Lung (tissue), 12 donors: ENCODE measurements around the gene SEMA6D. TPM values are rescaled to one million over a fixed set of nuclear protein-coding genes. Genes with fewer than 3 reads are reported as not detected.

ENCODE experiments used
- ATAC-seq: fragments of 200-7000 bp; cut with Tn5 transposase; one replicate; pipeline ENCODE4 v1.9.1; 2020; ENCODE audit warnings: moderate number of reproducible peaks; ENCODE audit not compliant: insufficient read depth, low FRiP score
- DNase-seq, 3 donors: peaks; one replicate each; pipeline ENCODE4 v3.0.0-alpha.2; 2013 to 2017
- H3K27ac ChIP-seq, 2 donors: one replicate each; pipeline ENCODE4 v1.5.1; 2013; ENCODE audit warnings: mild to moderate bottlenecking in 2 of 2, moderate library complexity in 2 of 2, control low read depth in 1 of 2, inconsistent platforms in 1 of 2, low read depth in 1 of 2, low read length in 1 of 2
- H3K27me3 ChIP-seq, 3 donors: one replicate each; pipeline ENCODE4 v1.5.1; 2013; ENCODE audit warnings: low read length in 2 of 3; ENCODE audit not compliant: control insufficient read depth in 3 of 3, insufficient read depth in 3 of 3
- H3K36me3 ChIP-seq, 4 donors: one replicate each; pipeline ENCODE4 v1.5.1; 2013; ENCODE audit warnings: low read length in 4 of 4, mild to moderate bottlenecking in 1 of 4, moderate library complexity in 1 of 4; ENCODE audit not compliant: control insufficient read depth in 4 of 4, insufficient read depth in 4 of 4
- H3K4me1 ChIP-seq, 5 donors: one replicate each; pipeline ENCODE4 v1.5.1; 2013; ENCODE audit warnings: low read length in 5 of 5, mild to moderate bottlenecking in 2 of 5, moderate library complexity in 1 of 5; ENCODE audit not compliant: control insufficient read depth in 5 of 5, insufficient read depth in 5 of 5
- H3K4me3 ChIP-seq: one replicate; pipeline ENCODE4 v1.5.1; 2013; ENCODE audit warnings: mild to moderate bottlenecking, control low read depth, moderate library complexity
- H3K9ac ChIP-seq, 2 donors: one replicate each; pipeline ENCODE4 v1.5.1; 2013; ENCODE audit warnings: low read length in 2 of 2, control low read depth in 1 of 2; ENCODE audit not compliant: insufficient read depth in 1 of 2
- H3K9me3 ChIP-seq, 4 donors: one replicate each; pipeline ENCODE4 v1.5.1; 2013; ENCODE audit warnings: low read length in 3 of 4, mild to moderate bottlenecking in 1 of 4, moderate library complexity in 1 of 4; ENCODE audit not compliant: control insufficient read depth in 4 of 4, insufficient read depth in 3 of 4
- CTCF ChIP-seq: IDR thresholded peaks from 2 replicates; pipeline ENCODE4 v1.5.1; 2012; ENCODE audit warnings: mild to moderate bottlenecking; ENCODE audit errors: control extremely low read depth, extremely low read depth
- WGBS, 2 donors: extraction: QIAGEN DNeasy Blood & Tissue Kit; methylation state at CpG; one replicate each; pipeline ENCODE4 v1.1.7; 2013; 5-methylcytosine and 5-hydroxymethylcytosine counted together
- polyA plus RNA-seq, 2 donors: library from polyadenylated mRNA; stranded (reverse); fragments of 200-250 nt; gene quantifications; one replicate each; pipeline ENCODE4 v1.2.1, GENCODE V29; 2013
- total RNA-seq, 2 donors: library from RNA; depleted of rRNA in 1 of 2; stranded (reverse); fragments of >200 nt in 1 of 2; gene quantifications; one replicate each; pipeline ENCODE4 v1.2.1, GENCODE V29; 2014 to 2021
- donor health status: control.
- donor health status: control.
- donor health status: Bipolar disorder and iron deficiency.
- donor health status: healthy.
- donor health status: DM: yes; HTN: yes; CAD: no.

The SEMA6D gene
- total and polyA plus RNA-seq, 4 donors: 2.1 to 64.5 (median 4.0) TPM

- WGBS, 2 donors: 19 to 42% methylated on average over 2 of the region's 2 CpGs
- Histone ChIP-seq H3K9me3 (no peaks in the 10 kb centered on the region), H3K4me3 (no peak overlapping the region), H3K27me3 (no peaks in the 10 kb centered on the region), H3K4me1 (no peaks in the 10 kb centered on the region), H3K9ac (no peak overlapping the region), H3K36me3 (no peaks in the 10 kb centered on the region), H3K27ac (no peak overlapping the region)
- DNase-seq (no peak), ATAC-seq (no peak)
- TF ChIP-seq CTCF: no peak
Observed at GRCh38 chr15:47806008-47806407, 88.7 kb downstream of the SEMA6D start.

DNA sequence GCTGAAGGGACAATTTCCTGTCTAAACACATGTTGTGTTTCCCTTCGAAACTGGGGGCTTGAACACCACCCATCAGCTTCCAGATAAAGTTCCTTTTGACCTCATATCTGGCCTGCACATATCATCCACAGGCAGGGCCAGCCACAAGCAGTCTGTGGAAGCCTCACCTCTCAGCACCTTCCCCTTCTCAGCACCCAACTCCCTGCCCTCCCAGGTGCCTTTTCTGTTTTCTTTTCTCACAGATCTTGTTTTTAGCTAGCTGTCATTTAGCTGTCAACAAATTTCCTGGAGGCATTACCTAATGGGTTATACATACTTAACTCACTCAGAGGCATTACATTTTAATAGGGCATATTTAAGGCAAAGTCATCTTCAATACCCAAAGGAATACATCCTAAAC is 93.9 kb downstream of the SEMA6D start:
- WGBS, 2 donors: 25 to 26% methylated on average over 1 of the region's 1 CpG
- DNase-seq (no peak), ATAC-seq (no peak)
- Histone ChIP-seq H3K36me3 (no peaks in the 10 kb centered on the region), H3K27ac (no peak overlapping the region), H3K9ac (no peak overlapping the region), H3K27me3 (no peaks in the 10 kb centered on the region), H3K9me3 (no peaks in the 10 kb centered on the region), H3K4me3 (no peak overlapping the region), H3K4me1 (peaks cover 0 to 5% (median 0%) of the 10 kb centered on the region in 5 donors)
- TF ChIP-seq CTCF: no peak

GRCh38 chr15:47812470-47812999 is 95.2 kb downstream of the SEMA6D start:
- no peaks in the 10 kb centered on the region for H3K27me3 ChIP-seq
- H3K9ac ChIP-seq: no peak overlapping the region
- ATAC-seq (peak; percentile 54), DNase-seq (no peak)
- peaks cover 0 to 5% (median 0%) of the 10 kb centered on the region in 5 donors for H3K4me1 ChIP-seq
- H3K27ac ChIP-seq: no peak overlapping the region
- TF ChIP-seq CTCF: no peak
- H3K4me3 ChIP-seq: no peak overlapping the region
- WGBS, 2 donors: 54 to 61% methylated on average over 4 of the region's 4 CpGs
- no peaks in the 10 kb centered on the region for H3K36me3 ChIP-seq
- no peaks in the 10 kb centered on the region for H3K9me3 ChIP-seq
